HepG2 (cell line): ENCODE data around the gene HAPLN2. TPM values are rescaled to one million over a fixed set of nuclear protein-coding genes. Genes with fewer than 3 reads are reported as not detected.

ENCODE experiments used
- EEA1 ChIP-seq: sonication (generic); formaldehyde crosslinking; IDR thresholded peaks from 2 replicates; pipeline ENCODE4 v1.5.1; 2020; ENCODE audit warnings: mild to moderate bottlenecking, missing genetic modification reagents, borderline replicate concordance
- HNRNPLL ChIP-seq: fragments of 200-400 bp; formaldehyde crosslinking; IDR thresholded peaks from 2 replicates; pipeline ENCODE4 v1.6.1; 2017; ENCODE audit warnings: mild to moderate bottlenecking, low read depth, low read length; ENCODE audit not compliant: poor library complexity, severe bottlenecking
- KLF12 ChIP-seq: sonication (generic); formaldehyde crosslinking; IDR thresholded peaks from 2 replicates; pipeline ENCODE4 v1.4.0; 2020; ENCODE audit warnings: missing genetic modification reagents, borderline replicate concordance
- KLF15 ChIP-seq: sonication (generic); formaldehyde crosslinking; IDR thresholded peaks from 2 replicates; pipeline ENCODE4 v1.8.1; 2023; ENCODE audit warnings: borderline replicate concordance, mild to moderate bottlenecking, inconsistent platforms, missing genetic modification reagents, mixed read lengths
- NFIB ChIP-seq: sonication (generic); formaldehyde crosslinking; IDR thresholded peaks from 2 replicates; pipeline ENCODE4 v1.9.0; 2021; ENCODE audit warnings: missing genetic modification reagents, mild to moderate bottlenecking, borderline replicate concordance
- RXRB ChIP-seq: IDR thresholded peaks from 2 replicates; pipeline ENCODE4 v1.6.1; 2016; ENCODE audit warnings: borderline replicate concordance, missing genetic modification reagents, missing compliant biosample characterization
- TAF1 ChIP-seq: sonication (generic); formaldehyde crosslinking; IDR thresholded peaks from 2 replicates; pipeline ENCODE4 v1.4.0; 2020; ENCODE audit warnings: missing genetic modification reagents
- XRCC5 ChIP-seq: fragments of 200-400 bp; formaldehyde crosslinking; optimal IDR thresholded peaks from 2 replicates; pipeline ENCODE3; 2017; ENCODE audit warnings: mild to moderate bottlenecking, low read length
- ZNF205 ChIP-seq: IDR thresholded peaks from 2 replicates; pipeline ENCODE4 v1.6.1; 2018; ENCODE audit warnings: missing biosample characterization, missing genetic modification reagents
- ZNF670 ChIP-seq: sonication (generic); formaldehyde crosslinking; IDR thresholded peaks from 2 replicates; pipeline ENCODE4 v1.8.0; 2022; ENCODE audit warnings: mild to moderate bottlenecking, missing genetic modification reagents, borderline replicate concordance
- ZNF703 ChIP-seq: sonication (generic); formaldehyde crosslinking; IDR thresholded peaks from 2 replicates; pipeline ENCODE4 v1.5.1; 2020; ENCODE audit warnings: missing genetic modification reagents, mild to moderate bottlenecking, moderate library complexity, borderline replicate concordance
- polyA plus RNA-seq, 8 experiments: library from polyadenylated mRNA; depleted of rRNA in 3 of 8; stranded (reverse) in 7 of 8; unstranded in 1 of 8; fragments of >200 nt; fragmentation: Illumina TruSeq in 4 of 8; extraction: Trizol in 4 of 8; gene quantifications; 2 replicates each; pipeline versions ENCODE4 v1.2.1 to v1.2.3, GENCODE V29; 2011 to 2016; ENCODE audit warnings: low read depth in 4 of 8, missing spikeins in 1 of 8, mixed read lengths in 1 of 8; ENCODE audit not compliant: insufficient read depth in 1 of 8
- total RNA-seq, 5 experiments: library from RNA; depleted of rRNA; stranded (reverse); fragments of >200 nt; fragmentation: Illumina TruSeq; extraction: Trizol; gene quantifications; 2 replicates each; pipeline ENCODE4 v1.2.3, GENCODE V29; 2016; ENCODE audit warnings: low read depth in 1 of 5
- TF ChIP-seq, protein P1 (sequence below): sonication (generic); formaldehyde crosslinking; IDR thresholded peaks from 2 replicates; pipeline ENCODE4 v1.9.0; 2021; ENCODE audit warnings: mild to moderate bottlenecking, missing genetic modification reagents
- TF ChIP-seq, protein P2 (sequence below): IDR thresholded peaks from 2 replicates; pipeline ENCODE4 v1.6.1; 2016; ENCODE audit warnings: missing biosample characterization, missing genetic modification reagents, low read depth
- TF ChIP-seq, protein P3 (sequence below): sonication (generic); formaldehyde crosslinking; IDR thresholded peaks from 2 replicates; pipeline ENCODE4 v1.8.1; 2023; ENCODE audit warnings: missing genetic modification reagents, mild to moderate bottlenecking, borderline replicate concordance
- TF ChIP-seq, protein P4 (sequence below): sonication (generic); formaldehyde crosslinking; IDR thresholded peaks from 2 replicates; pipeline ENCODE4 v1.4.0; 2020; ENCODE audit warnings: missing genetic modification reagents, borderline replicate concordance

HAPLN2 gene
- total and polyA plus RNA-seq, 2 of the 13 experiments (the other 11 are each of a cell fraction or from before 2014, with no cell fraction given), result not detected

DNA sequence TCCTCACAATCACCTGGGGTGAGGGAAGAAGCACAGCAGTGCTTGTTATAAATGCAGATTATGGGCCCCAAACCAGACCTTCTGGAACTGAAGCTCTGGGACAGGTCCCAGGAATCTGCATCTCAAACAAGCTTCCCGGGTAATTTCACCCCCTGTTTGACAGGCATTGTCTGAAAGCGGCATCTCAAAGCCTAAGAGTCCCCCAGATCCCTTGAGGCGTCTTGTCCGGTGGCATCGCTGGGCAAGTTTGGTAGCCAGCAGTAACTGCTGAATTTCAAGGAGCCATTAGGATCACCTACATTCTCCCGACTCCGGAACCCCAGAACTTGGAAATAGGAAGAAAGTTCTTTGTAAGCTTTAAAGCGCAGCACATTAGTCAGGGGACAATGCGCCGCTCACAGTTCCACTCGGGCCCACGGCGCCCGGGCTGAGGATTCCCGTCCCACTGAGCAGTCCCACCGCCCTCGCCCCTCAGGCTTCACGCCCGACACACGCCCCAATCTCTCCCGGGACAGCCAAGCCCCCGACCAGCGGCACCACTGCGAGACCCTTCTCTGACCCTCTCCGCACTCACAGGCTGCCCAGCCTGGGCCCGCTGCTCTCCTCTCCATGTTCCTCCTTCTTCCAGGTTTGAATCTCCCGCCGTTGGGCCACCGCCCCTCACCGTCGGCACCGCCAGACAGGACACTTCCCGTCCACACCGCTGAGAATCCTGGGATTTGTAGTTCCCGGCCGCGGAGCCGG is 47.1 kb upstream of the HAPLN2 start, which contains the start of gene IQGAP3 (continued):
- TF ChIP-seq, protein P1, sequence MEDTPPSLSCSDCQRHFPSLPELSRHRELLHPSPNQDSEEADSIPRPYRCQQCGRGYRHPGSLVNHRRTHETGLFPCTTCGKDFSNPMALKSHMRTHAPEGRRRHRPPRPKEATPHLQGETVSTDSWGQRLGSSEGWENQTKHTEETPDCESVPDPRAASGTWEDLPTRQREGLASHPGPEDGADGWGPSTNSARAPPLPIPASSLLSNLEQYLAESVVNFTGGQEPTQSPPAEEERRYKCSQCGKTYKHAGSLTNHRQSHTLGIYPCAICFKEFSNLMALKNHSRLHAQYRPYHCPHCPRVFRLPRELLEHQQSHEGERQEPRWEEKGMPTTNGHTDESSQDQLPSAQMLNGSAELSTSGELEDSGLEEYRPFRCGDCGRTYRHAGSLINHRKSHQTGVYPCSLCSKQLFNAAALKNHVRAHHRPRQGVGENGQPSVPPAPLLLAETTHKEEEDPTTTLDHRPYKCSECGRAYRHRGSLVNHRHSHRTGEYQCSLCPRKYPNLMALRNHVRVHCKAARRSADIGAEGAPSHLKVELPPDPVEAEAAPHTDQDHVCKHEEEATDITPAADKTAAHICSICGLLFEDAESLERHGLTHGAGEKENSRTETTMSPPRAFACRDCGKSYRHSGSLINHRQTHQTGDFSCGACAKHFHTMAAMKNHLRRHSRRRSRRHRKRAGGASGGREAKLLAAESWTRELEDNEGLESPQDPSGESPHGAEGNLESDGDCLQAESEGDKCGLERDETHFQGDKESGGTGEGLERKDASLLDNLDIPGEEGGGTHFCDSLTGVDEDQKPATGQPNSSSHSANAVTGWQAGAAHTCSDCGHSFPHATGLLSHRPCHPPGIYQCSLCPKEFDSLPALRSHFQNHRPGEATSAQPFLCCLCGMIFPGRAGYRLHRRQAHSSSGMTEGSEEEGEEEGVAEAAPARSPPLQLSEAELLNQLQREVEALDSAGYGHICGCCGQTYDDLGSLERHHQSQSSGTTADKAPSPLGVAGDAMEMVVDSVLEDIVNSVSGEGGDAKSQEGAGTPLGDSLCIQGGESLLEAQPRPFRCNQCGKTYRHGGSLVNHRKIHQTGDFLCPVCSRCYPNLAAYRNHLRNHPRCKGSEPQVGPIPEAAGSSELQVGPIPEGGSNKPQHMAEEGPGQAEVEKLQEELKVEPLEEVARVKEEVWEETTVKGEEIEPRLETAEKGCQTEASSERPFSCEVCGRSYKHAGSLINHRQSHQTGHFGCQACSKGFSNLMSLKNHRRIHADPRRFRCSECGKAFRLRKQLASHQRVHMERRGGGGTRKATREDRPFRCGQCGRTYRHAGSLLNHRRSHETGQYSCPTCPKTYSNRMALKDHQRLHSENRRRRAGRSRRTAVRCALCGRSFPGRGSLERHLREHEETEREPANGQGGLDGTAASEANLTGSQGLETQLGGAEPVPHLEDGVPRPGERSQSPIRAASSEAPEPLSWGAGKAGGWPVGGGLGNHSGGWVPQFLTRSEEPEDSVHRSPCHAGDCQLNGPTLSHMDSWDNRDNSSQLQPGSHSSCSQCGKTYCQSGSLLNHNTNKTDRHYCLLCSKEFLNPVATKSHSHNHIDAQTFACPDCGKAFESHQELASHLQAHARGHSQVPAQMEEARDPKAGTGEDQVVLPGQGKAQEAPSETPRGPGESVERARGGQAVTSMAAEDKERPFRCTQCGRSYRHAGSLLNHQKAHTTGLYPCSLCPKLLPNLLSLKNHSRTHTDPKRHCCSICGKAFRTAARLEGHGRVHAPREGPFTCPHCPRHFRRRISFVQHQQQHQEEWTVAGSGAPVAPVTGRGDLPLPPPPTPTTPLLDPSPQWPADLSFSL (CRISPR knock-in tag), result no peak
- TF ChIP-seq KLF15, result peak; percentile 74; the same call in 1 of the 2 replicates
- TF ChIP-seq, protein P2, sequence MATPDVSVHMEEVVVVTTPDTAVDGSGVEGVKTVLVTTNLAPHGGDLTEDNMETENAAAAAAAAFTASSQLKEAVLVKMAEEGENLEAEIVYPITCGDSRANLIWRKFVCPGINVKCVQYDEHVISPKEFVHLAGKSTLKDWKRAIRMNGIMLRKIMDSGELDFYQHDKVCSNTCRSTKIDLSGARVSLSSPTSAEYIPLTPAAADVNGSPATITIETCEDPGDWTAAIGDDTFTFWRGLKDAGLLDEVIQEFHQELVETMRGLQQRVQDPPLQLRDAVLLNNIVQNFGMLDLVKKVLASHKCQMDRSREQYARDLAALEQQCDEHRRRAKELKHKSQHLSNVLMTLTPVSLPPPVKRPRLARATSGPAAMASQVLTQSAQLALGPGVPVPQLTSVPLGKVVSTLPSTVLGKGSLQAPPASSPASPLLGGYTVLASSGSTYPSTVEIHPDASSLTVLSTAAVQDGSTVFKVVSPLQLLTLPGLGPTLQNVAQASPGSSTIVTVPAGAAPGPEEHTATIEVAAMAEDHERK (CRISPR knock-in tag), result peak; percentile 58; the same call in 1 of the 2 replicates
- TF ChIP-seq, protein P3, sequence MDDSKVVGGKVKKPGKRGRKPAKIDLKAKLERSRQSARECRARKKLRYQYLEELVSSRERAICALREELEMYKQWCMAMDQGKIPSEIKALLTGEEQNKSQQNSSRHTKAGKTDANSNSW (CRISPR knock-in tag), result no peak
- TF ChIP-seq HNRNPLL, result no peak
- no peak for TF ChIP-seq NFIB (CRISPR knock-in tag)
- TF ChIP-seq TAF1 (CRISPR knock-in tag), result 0 out of 2 replicates have a peak, but pooled peaks have one; percentile 40
- peak; percentile 42; the same call in 1 of the 2 replicates for TF ChIP-seq RXRB (CRISPR knock-in tag)
- TF ChIP-seq XRCC5, result peak; percentile 61
- no peak for TF ChIP-seq ZNF703 (CRISPR knock-in tag)
- TF ChIP-seq ZNF205, result no peak
- TF ChIP-seq KLF12 (CRISPR knock-in tag), result peak; percentile 97; the same call in 1 of the 2 replicates
- TF ChIP-seq ZNF670, result no peak
- TF ChIP-seq, protein P4, sequence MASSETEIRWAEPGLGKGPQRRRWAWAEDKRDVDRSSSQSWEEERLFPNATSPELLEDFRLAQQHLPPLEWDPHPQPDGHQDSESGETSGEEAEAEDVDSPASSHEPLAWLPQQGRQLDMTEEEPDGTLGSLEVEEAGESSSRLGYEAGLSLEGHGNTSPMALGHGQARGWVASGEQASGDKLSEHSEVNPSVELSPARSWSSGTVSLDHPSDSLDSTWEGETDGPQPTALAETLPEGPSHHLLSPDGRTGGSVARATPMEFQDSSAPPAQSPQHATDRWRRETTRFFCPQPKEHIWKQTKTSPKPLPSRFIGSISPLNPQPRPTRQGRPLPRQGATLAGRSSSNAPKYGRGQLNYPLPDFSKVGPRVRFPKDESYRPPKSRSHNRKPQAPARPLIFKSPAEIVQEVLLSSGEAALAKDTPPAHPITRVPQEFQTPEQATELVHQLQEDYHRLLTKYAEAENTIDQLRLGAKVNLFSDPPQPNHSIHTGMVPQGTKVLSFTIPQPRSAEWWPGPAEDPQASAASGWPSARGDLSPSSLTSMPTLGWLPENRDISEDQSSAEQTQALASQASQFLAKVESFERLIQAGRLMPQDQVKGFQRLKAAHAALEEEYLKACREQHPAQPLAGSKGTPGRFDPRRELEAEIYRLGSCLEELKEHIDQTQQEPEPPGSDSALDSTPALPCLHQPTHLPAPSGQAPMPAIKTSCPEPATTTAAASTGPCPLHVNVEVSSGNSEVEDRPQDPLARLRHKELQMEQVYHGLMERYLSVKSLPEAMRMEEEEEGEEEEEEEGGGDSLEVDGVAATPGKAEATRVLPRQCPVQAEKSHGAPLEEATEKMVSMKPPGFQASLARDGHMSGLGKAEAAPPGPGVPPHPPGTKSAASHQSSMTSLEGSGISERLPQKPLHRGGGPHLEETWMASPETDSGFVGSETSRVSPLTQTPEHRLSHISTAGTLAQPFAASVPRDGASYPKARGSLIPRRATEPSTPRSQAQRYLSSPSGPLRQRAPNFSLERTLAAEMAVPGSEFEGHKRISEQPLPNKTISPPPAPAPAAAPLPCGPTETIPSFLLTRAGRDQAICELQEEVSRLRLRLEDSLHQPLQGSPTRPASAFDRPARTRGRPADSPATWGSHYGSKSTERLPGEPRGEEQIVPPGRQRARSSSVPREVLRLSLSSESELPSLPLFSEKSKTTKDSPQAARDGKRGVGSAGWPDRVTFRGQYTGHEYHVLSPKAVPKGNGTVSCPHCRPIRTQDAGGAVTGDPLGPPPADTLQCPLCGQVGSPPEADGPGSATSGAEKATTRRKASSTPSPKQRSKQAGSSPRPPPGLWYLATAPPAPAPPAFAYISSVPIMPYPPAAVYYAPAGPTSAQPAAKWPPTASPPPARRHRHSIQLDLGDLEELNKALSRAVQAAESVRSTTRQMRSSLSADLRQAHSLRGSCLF (CRISPR knock-in tag), result no peak
- no peak for TF ChIP-seq EEA1
